Choroid plexus epithelial cell (primary cell): Measurements from ENCODE around the gene MOV10L1.
"Not testable (repeated sequence)": the region's sequence is repeated elsewhere in the genome, so short reads cannot be mapped to it uniquely, and the experiment has no call there.

Experiments used
- DNase-seq: peaks from one replicate; pipeline ENCODE4 v3.0.0-alpha.2; 2010; ENCODE audit warnings: low read depth
- H3K4me3 ChIP-seq: 2 replicates; pipeline ENCODE4 v1.5.1; 2011; ENCODE audit warnings: low read depth, mild to moderate bottlenecking, control low read depth, low read length, moderate library complexity
- TF ChIP-seq, protein P1 (sequence below): conservative IDR thresholded peaks from 2 replicates; pipeline ENCODE4 v1.5.1; 2011; ENCODE audit warnings: low read depth, mild to moderate bottlenecking, control low read depth, inconsistent platforms, low read length, moderate library complexity

Gene MOV10L1

DNA sequence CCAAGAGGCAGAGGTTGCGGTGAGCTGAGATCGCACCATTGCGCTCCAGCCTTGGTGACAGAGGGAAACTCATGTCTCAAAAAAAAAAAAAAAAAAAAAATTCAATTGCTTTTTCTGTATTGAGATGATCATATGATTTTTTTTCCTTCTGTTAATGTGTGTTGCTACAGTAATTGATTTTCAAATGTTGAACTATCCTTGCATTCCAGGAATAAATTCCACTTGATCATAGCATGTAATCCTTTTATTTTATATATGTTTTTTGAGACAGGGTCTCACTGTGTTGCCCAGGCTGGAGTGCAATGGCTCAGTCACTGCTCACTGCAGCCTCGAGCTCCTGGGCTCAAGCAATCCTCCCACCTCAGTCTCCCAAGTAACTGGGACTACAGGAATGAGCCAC, 33.3 kb downstream of the MOV10L1 start:
- TF ChIP-seq, protein P1, sequence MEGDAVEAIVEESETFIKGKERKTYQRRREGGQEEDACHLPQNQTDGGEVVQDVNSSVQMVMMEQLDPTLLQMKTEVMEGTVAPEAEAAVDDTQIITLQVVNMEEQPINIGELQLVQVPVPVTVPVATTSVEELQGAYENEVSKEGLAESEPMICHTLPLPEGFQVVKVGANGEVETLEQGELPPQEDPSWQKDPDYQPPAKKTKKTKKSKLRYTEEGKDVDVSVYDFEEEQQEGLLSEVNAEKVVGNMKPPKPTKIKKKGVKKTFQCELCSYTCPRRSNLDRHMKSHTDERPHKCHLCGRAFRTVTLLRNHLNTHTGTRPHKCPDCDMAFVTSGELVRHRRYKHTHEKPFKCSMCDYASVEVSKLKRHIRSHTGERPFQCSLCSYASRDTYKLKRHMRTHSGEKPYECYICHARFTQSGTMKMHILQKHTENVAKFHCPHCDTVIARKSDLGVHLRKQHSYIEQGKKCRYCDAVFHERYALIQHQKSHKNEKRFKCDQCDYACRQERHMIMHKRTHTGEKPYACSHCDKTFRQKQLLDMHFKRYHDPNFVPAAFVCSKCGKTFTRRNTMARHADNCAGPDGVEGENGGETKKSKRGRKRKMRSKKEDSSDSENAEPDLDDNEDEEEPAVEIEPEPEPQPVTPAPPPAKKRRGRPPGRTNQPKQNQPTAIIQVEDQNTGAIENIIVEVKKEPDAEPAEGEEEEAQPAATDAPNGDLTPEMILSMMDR = no peak
- no peak for DNase-seq

DNA sequence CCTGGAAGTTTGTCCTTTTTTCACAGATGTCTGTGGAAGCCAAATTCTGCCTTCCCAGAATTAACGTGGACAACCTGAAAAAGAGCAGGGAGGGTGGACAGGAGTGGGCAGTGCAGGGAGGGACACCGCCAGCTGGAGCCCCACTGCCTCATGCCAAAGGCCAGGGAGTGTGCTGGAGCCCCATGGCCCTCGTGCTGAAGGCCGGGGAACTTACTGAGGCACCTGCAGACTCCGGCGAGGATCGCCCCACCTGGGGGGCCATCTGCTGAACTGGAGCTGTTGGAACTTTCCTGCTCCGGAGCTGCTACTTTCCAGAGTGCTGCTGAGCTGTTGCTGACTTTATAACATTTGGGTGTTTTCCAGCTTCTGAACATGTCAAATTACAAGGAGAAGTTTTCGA, 35.2 kb downstream of the MOV10L1 start:
- TF ChIP-seq, protein P1 = no peak
- no peak overlapping the region for H3K4me3 ChIP-seq
- DNase-seq = no peak

More for the DNA sequence above, 33.3 kb downstream of the MOV10L1 start:
- no peak overlapping the region for H3K4me3 ChIP-seq

DNA sequence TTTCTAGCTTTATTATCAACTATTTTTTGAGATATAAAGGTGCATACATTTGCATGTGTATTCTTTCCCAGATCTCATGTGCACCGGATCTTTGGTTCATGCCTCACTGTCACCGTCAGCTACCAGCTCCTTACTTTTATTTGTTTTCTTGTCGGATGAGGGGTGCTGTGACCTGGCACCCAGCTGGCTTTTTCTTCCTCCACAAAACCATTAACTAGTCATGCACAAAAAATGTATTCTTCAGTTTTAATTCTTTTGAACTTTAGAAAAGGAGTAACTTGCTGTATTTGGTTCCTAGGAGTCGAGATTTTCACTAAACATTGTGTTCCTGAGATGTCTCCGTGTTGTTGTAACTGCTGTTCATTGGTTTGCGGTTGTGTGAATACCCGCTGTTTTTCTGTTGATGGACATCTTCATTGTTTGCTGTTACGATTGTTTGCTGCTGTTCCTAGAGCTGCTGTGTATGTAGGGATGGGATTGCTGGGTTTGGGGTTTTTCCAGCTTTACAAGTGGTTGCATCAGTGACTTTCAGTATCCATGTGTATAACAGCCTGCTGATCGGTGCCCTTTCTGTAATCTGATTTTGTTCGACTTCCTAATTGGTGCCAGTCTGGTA, 39.4 kb downstream of the MOV10L1 start:
- TF ChIP-seq, protein P1 = no peak
- no peak overlapping the region for H3K4me3 ChIP-seq
- DNase-seq = peak; percentile 78

DNA sequence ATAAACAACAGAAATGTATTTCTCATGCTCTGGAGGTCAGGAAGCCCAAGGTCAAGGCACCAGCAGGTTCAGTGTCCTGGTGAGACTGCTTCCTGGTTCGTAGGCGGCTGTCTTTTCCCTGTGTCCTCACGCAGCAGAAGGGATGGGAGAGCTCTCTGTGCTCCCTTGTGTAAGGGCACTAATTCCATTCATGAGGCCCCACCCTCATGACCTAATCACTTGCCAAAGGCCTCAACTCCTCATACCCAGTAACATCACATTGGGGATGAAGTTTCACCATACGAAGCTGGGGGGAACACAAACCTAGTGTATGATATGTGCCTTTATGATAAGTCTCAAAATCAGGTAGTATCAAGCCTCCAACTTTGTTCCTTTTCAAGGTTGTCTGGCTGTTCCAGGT, 42.1 kb downstream of the MOV10L1 start:
- no peak for DNase-seq
- no peak overlapping the region for H3K4me3 ChIP-seq
- TF ChIP-seq, protein P1 = no peak

DNA sequence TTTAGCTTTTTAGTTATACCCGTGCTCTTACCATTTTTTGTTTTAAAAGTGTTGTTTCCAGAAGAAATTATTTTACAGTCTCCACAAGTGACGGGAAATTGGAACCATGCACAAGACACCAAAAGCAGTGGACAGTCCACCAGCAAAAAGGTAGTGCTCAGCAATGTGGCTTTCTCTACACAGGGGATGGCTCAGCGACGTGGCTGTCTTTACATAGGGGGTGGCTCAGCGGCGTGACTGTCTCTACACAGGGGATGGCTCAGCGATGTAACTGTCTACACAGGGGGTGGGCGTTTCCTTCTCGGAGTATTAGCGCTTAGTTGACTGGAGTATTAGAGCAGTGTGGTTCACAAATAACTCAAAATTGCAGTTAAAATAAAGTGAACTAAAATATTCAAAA, 44.7 kb downstream of the MOV10L1 start:
- no peak overlapping the region for H3K4me3 ChIP-seq
- DNase-seq = no peak
- TF ChIP-seq, protein P1 = no peak

DNA sequence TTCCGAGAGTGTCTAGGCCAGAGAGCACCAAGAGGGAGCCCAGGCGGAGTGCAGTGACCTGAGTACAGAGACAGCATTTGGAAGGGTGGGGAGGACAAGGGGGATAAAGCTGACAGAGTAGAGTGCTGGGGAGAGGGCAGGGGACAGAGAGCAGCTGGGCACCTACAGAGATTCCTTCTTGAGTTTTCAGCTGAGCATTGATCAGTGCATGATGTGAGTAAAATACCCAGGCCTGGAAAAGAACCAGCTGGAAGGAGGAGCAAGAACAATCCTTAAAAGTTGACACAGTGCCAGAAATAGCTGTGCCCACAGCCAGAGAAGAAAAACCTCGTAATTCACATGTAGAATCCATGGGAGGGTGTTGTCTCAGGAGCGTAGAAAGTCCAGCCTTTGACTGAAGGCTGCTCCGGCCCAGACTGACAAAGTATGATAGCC, 46.8 kb downstream of the MOV10L1 start:
- TF ChIP-seq, protein P1 = no peak

DNA sequence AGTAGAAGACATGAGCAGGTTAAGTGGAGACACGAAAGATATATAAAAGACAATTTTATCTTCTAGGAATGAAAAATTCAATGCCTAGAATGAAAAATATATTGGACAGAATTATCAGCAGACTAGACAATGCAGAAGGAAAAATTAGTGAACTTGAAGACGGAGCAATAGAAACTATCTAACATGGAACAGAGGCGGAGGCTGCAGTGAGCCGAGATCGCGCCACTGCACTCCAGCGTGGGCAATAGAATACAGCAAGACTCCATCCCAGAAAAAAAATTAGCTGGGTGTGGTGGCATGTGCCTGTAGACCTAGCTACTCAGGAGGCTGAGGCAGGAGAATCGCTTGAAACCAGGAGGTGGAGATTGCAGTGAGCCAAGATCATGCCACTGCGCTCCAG, 47.5 kb downstream of the MOV10L1 start:
- not testable (repeated sequence) for H3K4me3 ChIP-seq, DNase-seq

More for the DNA sequence above, 46.8 kb downstream of the MOV10L1 start:
- no peak for DNase-seq
- no peak overlapping the region for H3K4me3 ChIP-seq
